Mucosa of rectum (tissue), 2 donors: ENCODE results near the gene CXCR6.

ENCODE experiments used
- H3K27ac ChIP-seq, 2 donors: one replicate each; pipeline ENCODE4 v1.7.0; 2013; ENCODE audit warnings: inconsistent platforms in 2 of 2, low read depth in 2 of 2, low read length in 2 of 2
- H3K27me3 ChIP-seq, 2 donors: one replicate each; pipeline ENCODE4 v1.7.0; 2013; ENCODE audit warnings: low read length in 2 of 2; ENCODE audit not compliant: control insufficient read depth in 2 of 2, insufficient read depth in 2 of 2
- H3K36me3 ChIP-seq, 2 donors: one replicate each; pipeline ENCODE4 v1.7.0; 2013; ENCODE audit warnings: low read length in 2 of 2; ENCODE audit not compliant: control insufficient read depth in 2 of 2, insufficient read depth in 2 of 2
- H3K4me1 ChIP-seq, 2 donors: one replicate each; pipeline ENCODE4 v1.7.0; 2013; ENCODE audit warnings: low read length in 2 of 2, mild to moderate bottlenecking in 1 of 2; ENCODE audit not compliant: control insufficient read depth in 2 of 2, insufficient read depth in 2 of 2
- H3K4me3 ChIP-seq, 2 donors: one replicate each; pipeline ENCODE4 v1.7.0; 2013; ENCODE audit warnings: low read length in 2 of 2
- H3K9ac ChIP-seq, 2 donors: one replicate each; pipeline ENCODE4 v1.7.0; 2013; ENCODE audit warnings: low read length in 2 of 2, low read depth in 1 of 2, mild to moderate bottlenecking in 1 of 2
- H3K9me3 ChIP-seq, 2 donors: one replicate each; pipeline ENCODE4 v1.7.0; 2013; ENCODE audit warnings: low read length in 2 of 2; ENCODE audit not compliant: control insufficient read depth in 2 of 2
- donor health status: healthy.
- donor health status: Normal muscosa, but diverticular disease.

CXCR6 gene

DNA sequence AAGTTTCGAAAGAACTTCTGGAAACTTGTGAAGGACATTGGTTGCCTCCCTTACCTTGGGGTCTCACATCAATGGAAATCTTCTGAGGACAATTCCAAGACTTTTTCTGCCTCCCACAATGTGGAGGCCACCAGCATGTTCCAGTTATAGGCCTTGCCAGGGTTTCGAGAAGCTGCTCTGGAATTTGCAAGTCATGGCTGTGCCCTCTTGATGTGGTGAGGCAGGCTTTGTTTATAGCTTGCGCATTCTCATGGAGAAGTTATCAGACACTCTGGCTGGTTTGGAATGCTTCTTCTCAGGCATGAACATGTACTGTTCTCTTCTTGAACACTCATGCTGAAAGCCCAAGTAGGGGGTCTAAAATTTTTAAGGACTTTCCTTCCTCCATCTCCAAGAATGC is 4.1 kb downstream of the CXCR6 start:
- Histone ChIP-seq H3K9me3 (no peaks in the 10 kb centered on the region), H3K4me1 (peaks cover 3 to 11% of the 10 kb centered on the region in 2 donors), H3K9ac (no peak overlapping the region), H3K4me3 (no peak overlapping the region), H3K36me3 (peaks cover 51 to 56% of the 10 kb centered on the region in 2 donors), H3K27ac (no peak overlapping the region), H3K27me3 (no peaks in the 10 kb centered on the region)

DNA sequence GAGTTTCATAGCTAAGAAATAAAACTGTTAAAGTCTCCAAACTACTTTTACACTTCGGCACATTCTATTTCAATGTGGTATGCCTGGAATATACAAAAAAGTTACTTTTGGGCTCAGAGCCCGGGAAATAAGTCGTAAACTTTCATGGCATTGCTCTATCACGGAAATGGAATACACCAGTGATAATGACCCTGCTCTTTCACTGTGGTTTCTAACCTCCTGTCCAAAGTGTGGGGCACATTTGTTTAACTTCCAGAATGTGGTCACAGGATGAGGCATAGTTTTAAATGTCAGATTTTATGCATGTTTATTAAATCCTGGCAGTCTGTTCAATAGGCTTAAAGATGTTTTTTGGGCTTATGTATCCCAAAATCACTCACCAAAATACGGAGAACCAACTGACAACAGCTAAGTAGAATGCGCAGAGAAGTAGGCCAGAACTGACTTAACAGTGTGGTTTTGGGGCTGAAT is 5.1 kb downstream of the CXCR6 start:
- Histone ChIP-seq H3K36me3 (peaks cover 60 to 66% of the 10 kb centered on the region in 2 donors), H3K27ac (no peak overlapping the region)

DNA sequence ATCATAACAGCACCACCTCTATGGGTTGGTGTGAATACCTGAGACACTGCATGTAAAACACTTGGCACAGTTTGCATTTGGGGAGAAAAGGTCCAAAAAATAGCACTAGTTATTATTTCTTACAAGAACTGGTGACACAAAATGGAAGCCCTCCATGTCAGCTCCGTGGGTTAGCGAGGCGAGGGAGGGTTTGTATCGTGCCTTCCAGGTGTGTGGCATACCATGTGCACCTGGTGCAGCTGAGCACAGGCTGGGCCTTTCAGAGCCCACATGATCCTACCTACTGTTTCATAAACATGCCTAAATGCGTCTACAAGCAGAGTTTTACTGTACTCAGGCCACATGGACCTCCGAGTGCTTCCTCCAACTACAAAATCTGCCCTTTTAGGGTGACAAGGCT is 5.6 kb downstream of the CXCR6 start:
- Histone ChIP-seq H3K9ac (no peak overlapping the region), H3K27ac (no peak overlapping the region), H3K9me3 (no peaks in the 10 kb centered on the region), H3K4me1 (peaks cover 2 to 9% of the 10 kb centered on the region in 2 donors), H3K36me3 (peaks cover 65 to 71% of the 10 kb centered on the region in 2 donors), H3K27me3 (no peaks in the 10 kb centered on the region), H3K4me3 (no peak overlapping the region)

More for the DNA sequence above, 5.1 kb downstream of the CXCR6 start:
- H3K9me3 ChIP-seq, result no peaks in the 10 kb centered on the region
- H3K4me3 ChIP-seq, result no peak overlapping the region
- peaks cover 2 to 9% of the 10 kb centered on the region in 2 donors for H3K4me1 ChIP-seq
- H3K27me3 ChIP-seq, result no peaks in the 10 kb centered on the region
- H3K9ac ChIP-seq, result no peak overlapping the region

DNA sequence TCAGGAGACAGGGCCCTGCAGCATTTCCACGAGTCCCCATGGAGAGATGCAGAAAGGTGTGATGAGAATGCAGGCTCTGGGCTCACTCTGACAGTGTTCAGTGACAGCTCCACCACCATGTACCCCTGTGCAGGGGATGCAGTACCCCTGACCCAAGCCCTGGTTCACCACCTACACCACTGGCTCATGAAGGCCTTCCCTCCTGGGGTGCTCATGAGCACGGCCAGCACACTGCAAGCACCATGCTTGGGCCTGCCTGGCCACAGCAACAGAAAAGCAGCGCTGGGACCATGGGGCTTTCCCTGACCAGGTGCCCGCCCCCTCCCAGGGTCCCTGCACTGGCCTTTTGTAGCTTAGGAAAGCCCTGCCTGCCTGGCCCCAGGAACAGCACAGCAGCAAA is 6.2 kb downstream of the CXCR6 start:
- H3K4me3 ChIP-seq, result no peak overlapping the region
- no peak overlapping the region for H3K9ac ChIP-seq
- H3K27ac ChIP-seq, result peak overlapping the region in 1 of 2 donors; percentile 32
- H3K4me1 ChIP-seq, result peaks cover 2 to 9% of the 10 kb centered on the region in 2 donors
- peaks cover 71 to 77% of the 10 kb centered on the region in 2 donors for H3K36me3 ChIP-seq
- H3K27me3 ChIP-seq, result no peaks in the 10 kb centered on the region
- H3K9me3 ChIP-seq, result no peaks in the 10 kb centered on the region

DNA sequence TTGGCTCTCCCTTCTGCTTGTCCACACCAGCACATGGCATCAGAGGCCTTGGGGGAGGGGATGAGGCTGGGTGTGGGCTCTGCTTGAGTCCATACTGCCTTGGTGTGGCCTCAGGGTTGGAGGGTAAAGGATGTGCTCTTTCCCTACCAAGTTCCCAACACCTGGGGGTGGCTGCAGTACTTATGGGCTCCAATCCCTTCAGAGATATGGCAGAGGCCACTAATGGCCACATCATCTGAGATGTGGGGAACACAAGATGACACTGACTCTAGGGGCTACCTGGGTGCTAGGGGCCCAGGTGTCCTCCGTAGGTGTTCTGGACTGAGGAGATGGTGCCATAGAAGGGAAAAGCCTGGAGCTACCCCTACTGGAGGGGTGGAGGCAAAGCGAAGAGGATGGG is 6.9 kb downstream of the CXCR6 start:
- H3K9ac ChIP-seq, result no peak overlapping the region
- no peak overlapping the region for H3K4me3 ChIP-seq
- H3K36me3 ChIP-seq, result peaks cover 78 to 84% of the 10 kb centered on the region in 2 donors
- H3K9me3 ChIP-seq, result no peaks in the 10 kb centered on the region
- no peaks in the 10 kb centered on the region for H3K27me3 ChIP-seq
- H3K4me1 ChIP-seq, result peaks cover 2 to 9% of the 10 kb centered on the region in 2 donors
- H3K27ac ChIP-seq, result peak overlapping the region; percentile 24 to 32

DNA sequence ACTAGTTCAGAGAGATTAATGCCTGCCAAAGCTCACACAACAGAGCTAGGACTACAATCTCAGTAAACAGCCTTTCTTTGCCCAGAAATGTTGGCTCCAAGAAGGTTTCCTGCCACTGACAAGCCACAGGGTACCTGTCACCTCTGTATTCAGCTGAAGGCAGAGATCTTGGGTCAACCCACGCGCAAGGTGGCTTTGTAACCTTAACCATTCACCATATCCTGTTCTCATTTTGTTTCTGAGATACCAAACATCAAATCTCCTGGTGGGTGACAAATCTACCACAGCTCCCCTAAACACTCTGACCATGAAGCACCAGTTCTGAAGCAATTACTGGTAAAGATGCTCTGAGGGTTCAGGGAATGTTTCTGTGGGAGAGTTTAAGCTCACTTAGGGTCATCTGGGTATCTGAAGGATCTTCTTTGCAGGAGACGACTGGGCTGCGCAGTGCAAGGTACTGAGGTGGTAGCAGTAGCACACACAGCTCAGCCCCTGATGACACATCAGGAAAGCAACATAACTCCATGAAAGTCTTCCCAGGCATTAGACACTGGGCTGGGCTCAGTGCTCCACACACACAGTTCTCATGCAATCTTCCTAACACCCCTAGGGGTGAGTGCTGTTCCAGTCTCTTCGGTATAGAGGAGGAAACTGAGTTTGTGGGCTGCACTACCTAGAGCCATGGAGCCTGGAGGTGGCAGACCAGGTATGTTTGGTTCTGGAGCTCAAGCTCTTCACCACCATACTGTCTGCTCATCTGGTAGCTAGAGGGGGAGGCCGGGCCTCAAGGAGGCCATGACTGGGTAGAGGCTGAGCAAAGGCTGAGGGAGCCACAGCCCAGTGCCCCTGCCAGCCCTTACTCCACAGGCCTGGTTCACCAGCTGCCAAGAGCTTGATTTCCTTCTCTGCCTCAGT is 7.7 kb downstream of the CXCR6 start:
- Histone ChIP-seq H3K4me1 (peaks cover 2 to 9% of the 10 kb centered on the region in 2 donors), H3K27ac (peak overlapping the region; percentile 24 to 32), H3K9ac (no peak overlapping the region), H3K4me3 (no peak overlapping the region), H3K27me3 (no peaks in the 10 kb centered on the region), H3K9me3 (no peaks in the 10 kb centered on the region), H3K36me3 (peaks cover 86 to 91% of the 10 kb centered on the region in 2 donors)

DNA sequence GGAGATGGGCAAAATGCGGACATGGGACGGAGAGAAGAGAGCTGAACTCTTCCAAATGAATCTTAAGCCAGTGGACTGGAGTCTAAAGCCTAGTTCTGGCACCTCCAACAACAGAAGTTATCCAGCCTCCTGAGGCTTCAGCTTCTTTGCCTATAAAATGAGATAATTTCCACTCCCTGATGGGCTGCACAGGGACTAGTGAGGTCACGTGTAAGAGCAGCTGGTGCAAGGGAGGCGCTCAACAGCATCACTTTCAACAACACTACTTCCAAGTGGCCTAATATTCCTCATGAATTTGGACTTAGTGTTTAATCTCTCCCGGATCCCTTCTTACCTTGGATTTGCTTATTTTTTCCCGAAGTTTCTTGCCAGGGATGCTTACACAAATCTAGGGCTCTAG is 8.7 kb downstream of the CXCR6 start:
- Histone ChIP-seq H3K27me3 (no peaks in the 10 kb centered on the region), H3K4me3 (no peak overlapping the region), H3K27ac (peak overlapping the region in 1 of 2 donors; percentile 25), H3K9me3 (no peaks in the 10 kb centered on the region), H3K4me1 (peaks cover 2 to 9% of the 10 kb centered on the region in 2 donors), H3K36me3 (peaks cover 81% of the 10 kb centered on the region in 2 donors), H3K9ac (no peak overlapping the region)

DNA sequence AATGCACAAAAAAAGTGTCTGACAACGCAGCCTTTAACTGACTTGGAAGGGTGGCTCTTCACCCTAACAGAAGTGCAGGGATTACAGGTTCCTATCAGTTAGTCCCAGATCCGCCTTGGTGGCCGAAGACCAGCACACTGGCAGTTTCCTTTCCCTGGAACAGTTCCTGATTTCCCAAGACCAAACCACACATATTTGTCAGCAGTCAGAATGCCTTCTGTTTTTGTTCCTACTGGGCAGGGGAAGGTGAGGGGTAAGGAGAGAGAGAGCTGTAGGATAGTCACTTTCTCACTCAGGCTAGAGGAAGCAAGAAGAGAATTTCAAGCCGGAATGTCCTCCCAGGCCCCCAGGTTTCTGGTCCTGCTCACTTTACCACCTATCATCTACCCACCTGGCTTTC is 9.2 kb downstream of the CXCR6 start:
- H3K4me3 ChIP-seq, result no peak overlapping the region
- H3K27me3 ChIP-seq, result no peaks in the 10 kb centered on the region
- no peaks in the 10 kb centered on the region for H3K9me3 ChIP-seq
- H3K9ac ChIP-seq, result no peak overlapping the region
- H3K4me1 ChIP-seq, result peaks cover 2 to 9% of the 10 kb centered on the region in 2 donors
- peaks cover 76 to 80% of the 10 kb centered on the region in 2 donors for H3K36me3 ChIP-seq
- no peak overlapping the region for H3K27ac ChIP-seq

DNA sequence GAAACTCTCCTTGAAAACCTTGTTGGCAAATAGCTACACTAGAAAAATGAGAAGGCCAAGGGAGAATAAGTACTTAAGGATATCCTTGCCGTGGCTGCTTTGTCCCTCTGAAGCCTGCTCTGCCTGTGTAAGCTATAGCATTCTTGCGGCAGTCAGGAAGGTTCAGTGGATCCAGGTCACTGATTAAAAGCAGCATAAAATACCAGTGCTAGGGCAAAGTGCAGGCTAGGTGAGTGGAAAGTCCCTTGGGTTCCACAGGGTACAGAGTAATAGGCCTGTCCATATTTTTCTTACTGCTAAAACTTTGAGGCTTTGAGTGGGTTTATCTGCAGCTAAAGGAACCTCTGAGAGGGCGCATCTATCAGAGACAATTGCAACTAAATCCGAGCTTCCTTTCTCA is 10.3 kb downstream of the CXCR6 start:
- Histone ChIP-seq H3K9me3 (no peaks in the 10 kb centered on the region), H3K27ac (no peak overlapping the region), H3K4me3 (no peak overlapping the region), H3K36me3 (peaks cover 83% of the 10 kb centered on the region in 2 donors), H3K9ac (no peak overlapping the region), H3K27me3 (no peaks in the 10 kb centered on the region), H3K4me1 (peaks cover 0 to 9% of the 10 kb centered on the region in 2 donors)

DNA sequence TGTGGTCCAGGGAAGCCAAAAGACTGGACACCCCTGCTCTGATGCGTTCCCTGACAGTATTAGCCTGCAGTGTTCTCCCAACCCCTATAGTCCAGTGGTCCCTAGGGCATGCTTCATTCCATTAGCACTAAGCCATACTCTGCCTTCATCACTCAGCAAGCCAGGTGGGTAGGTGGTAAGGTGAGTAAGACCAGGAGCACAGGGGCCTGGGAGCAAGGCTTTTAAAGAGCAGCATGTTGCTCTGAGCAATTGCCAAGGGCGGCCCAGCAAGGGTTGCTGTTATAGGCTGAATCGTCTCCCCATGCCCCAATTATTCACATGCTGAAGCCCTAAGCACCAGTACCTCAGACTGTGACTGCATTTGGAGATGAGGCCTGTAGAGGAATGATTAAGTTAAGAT is 11.0 kb downstream of the CXCR6 start:
- no peak overlapping the region for H3K27ac ChIP-seq
- no peaks in the 10 kb centered on the region for H3K9me3 ChIP-seq
- H3K4me3 ChIP-seq, result no peak overlapping the region
- H3K4me1 ChIP-seq, result peaks cover 0 to 4% of the 10 kb centered on the region in 2 donors
- H3K36me3 ChIP-seq, result peaks cover 83% of the 10 kb centered on the region in 2 donors
- no peak overlapping the region for H3K9ac ChIP-seq
- H3K27me3 ChIP-seq, result no peaks in the 10 kb centered on the region
